RWPE1 (cell line): ENCODE measurements around the gene ASB6.

Experiments
- CTCF ChIA-PET: fragments of 350-600 bp; sonication (Branson Sonifier 250); formaldehyde crosslinking; extraction: SDS; loops from one replicate; lab custom pipeline; 2021; lab: Yijun Ruan, JAX
- POLR2A ChIA-PET: fragments of 400-600 bp; formaldehyde crosslinking; extraction: SDS; loops from one replicate; lab custom pipeline; 2020; ENCODE audit warnings: antibody characterized with exemption; ENCODE audit not compliant: low non-redundant PET; lab: Yijun Ruan, JAX
- DNase-seq: peaks from one replicate; pipeline ENCODE4 v3.0.0; 2012; ENCODE audit warnings: low spot score
- H3K27ac ChIP-seq: fragments of 450-650 bp; 2 replicates; pipeline ENCODE4 v1.5.1; 2017
- TF ChIP-seq, protein P1 (sequence below): fragments of 450-650 bp; conservative IDR thresholded peaks from 2 replicates; pipeline ENCODE4 v1.5.1; 2017; ENCODE audit warnings: low read depth, mild to moderate bottlenecking

The ASB6 gene

GRCh38 chr9:129601082-129601674, 40.8 kb downstream of the ASB6 start:
- POLR2A ChIA-PET = no interaction called here
- CTCF ChIA-PET = interaction anchor here (1.5 kb wide), 1 partner anchor 10 kb away, joined by 5 read pairs; no protein-coding TSS in a partner anchor

GRCh38 chr9:129598089-129598596, 43.8 kb downstream of the ASB6 start:
- TF ChIP-seq, protein P1, sequence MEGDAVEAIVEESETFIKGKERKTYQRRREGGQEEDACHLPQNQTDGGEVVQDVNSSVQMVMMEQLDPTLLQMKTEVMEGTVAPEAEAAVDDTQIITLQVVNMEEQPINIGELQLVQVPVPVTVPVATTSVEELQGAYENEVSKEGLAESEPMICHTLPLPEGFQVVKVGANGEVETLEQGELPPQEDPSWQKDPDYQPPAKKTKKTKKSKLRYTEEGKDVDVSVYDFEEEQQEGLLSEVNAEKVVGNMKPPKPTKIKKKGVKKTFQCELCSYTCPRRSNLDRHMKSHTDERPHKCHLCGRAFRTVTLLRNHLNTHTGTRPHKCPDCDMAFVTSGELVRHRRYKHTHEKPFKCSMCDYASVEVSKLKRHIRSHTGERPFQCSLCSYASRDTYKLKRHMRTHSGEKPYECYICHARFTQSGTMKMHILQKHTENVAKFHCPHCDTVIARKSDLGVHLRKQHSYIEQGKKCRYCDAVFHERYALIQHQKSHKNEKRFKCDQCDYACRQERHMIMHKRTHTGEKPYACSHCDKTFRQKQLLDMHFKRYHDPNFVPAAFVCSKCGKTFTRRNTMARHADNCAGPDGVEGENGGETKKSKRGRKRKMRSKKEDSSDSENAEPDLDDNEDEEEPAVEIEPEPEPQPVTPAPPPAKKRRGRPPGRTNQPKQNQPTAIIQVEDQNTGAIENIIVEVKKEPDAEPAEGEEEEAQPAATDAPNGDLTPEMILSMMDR = no peak
- CTCF ChIA-PET = interaction anchor here (2.3 kb wide), 1 partner anchor 459 kb away, joined by 10 read pairs; no protein-coding TSS in a partner anchor
- POLR2A ChIA-PET = interaction anchor here (0.7 kb wide), 1 partner anchor 105 kb away, joined by 7 read pairs; no protein-coding TSS in a partner anchor
- peak overlapping the region; percentile 41 for H3K27ac ChIP-seq
- no peak for DNase-seq

More at GRCh38 chr9:129601082-129601674, 40.8 kb downstream of the ASB6 start:
- no peak overlapping the region for H3K27ac ChIP-seq
- no peak for DNase-seq
- TF ChIP-seq, protein P1 = no peak

GRCh38 chr9:129597355-129598088, 44.4 kb downstream of the ASB6 start:
- CTCF ChIA-PET = interaction anchor here (2.1 to 2.3 kb wide), 2 partner anchors 423 to 459 kb away, joined by 6 to 10 read pairs; no protein-coding TSS in a partner anchor
- TF ChIP-seq, protein P1 = no peak
- peak overlapping the region; percentile 41 for H3K27ac ChIP-seq
- DNase-seq = peak; percentile 56
- POLR2A ChIA-PET = interaction anchor here (0.6 kb wide), 1 partner anchor 10 kb away, joined by 4 read pairs; no protein-coding TSS in a partner anchor

- CTCF ChIA-PET = interaction anchor here (0.7 to 2.3 kb wide), 5 partner anchors 14 to 490 kb away, joined by 3 to 10 read pairs (median 6); no protein-coding TSS in a partner anchor
- TF ChIP-seq, protein P1 = no peak
- POLR2A ChIA-PET = interaction anchor here (0.5 to 1.0 kb wide), 4 partner anchors 11 to 203 kb away, joined by 3 to 8 read pairs (median 4); no protein-coding TSS in a partner anchor
- no peak for DNase-seq
- peak overlapping the region; percentile 41 for H3K27ac ChIP-seq
Observed at GRCh38 chr9:129596541-129597331, 45.2 kb downstream of the ASB6 start.

DNA sequence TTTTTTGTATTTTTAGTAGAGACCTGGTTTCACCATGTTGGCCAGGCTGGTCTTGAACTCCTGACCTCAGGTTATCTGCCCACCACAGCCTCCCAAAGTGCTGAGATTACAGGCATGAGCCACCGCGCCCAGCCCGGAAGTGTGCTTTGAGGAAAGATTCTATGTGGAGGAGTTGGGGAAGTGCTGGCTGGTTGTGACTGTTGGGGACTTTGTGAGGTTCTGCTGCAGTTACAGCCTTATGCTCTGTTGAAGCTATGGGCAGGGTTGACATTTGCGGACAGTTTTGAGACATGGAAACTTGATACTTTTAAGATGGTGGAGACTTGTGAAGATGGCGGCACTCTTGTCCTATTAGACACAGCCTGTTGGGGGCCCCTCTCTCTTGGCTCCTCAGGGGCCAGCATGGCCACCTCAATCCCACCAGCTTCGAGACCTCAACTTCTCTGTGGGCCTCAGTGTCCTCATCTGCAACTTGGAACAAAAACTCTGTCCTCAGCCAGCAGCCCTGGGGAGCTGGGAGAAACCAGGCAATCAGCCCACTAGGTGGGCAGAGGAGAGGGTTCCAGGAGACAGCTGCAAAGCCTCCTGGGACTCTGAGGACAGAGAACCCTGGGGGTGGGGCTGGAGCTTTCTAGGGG, 45.9 kb downstream of the ASB6 start:
- ChIA-PET CTCF (interaction anchor here (0.7 to 2.3 kb wide), 6 partner anchors 15 to 490 kb away, joined by 3 to 10 read pairs (median 6); no protein-coding TSS in a partner anchor), POLR2A (interaction anchor here (0.6 to 1.0 kb wide), 2 partner anchors 26 to 87 kb away, joined by 3 read pairs; no protein-coding TSS in a partner anchor)
- TF ChIP-seq, protein P1 = no peak
- DNase-seq = no peak
- H3K27ac ChIP-seq = peak overlapping the region; percentile 22
